HepG2 (cell line): ENCODE results near the gene SALL4. TPM values are rescaled to one million over a fixed set of nuclear protein-coding genes. Genes with fewer than 3 reads are reported as not detected.

Source experiments
- AHR ChIP-seq: IDR thresholded peaks from 2 replicates; pipeline ENCODE4 v1.6.1; 2018; ENCODE audit warnings: missing genetic modification reagents, missing compliant biosample characterization
- AKAP8 ChIP-seq: sonication (generic); formaldehyde crosslinking; IDR thresholded peaks from 2 replicates; pipeline ENCODE4 v1.5.1; 2020; ENCODE audit warnings: mild to moderate bottlenecking, missing genetic modification reagents
- BHLHE40 ChIP-seq: IDR thresholded peaks from 2 replicates; pipeline ENCODE4 v1.6.1; 2011; ENCODE audit warnings: low read length, improper control_type of control experiment
- DPF2 ChIP-seq: sonication (generic); formaldehyde crosslinking; IDR thresholded peaks from 2 replicates; pipeline ENCODE4 v1.4.0; 2020; ENCODE audit warnings: mild to moderate bottlenecking, low read depth, missing genetic modification reagents, borderline replicate concordance
- EHMT2 ChIP-seq: fragments of 200-600 bp; sonication (generic); IDR thresholded peaks from 2 replicates; pipeline ENCODE4 v1.7.0; 2017; ENCODE audit warnings: antibody characterized with exemption, low read depth, low read length, borderline replicate concordance
- ELF1 ChIP-seq: sonication (generic); formaldehyde crosslinking; IDR thresholded peaks from 2 replicates; pipeline ENCODE4 v1.4.0; 2020; ENCODE audit warnings: missing genetic modification reagents
- GABPB1 ChIP-seq: IDR thresholded peaks from 2 replicates; pipeline ENCODE4 v1.6.1; 2016; ENCODE audit warnings: mild to moderate bottlenecking, missing genetic modification reagents, moderate library complexity, missing compliant biosample characterization
- GATAD2A ChIP-seq: IDR thresholded peaks from 2 replicates; pipeline ENCODE4 v1.6.1; 2016
- HCFC1 ChIP-seq: fragments of 150-350 bp; IDR thresholded peaks from 2 replicates; pipeline ENCODE4 v1.6.1; 2014; ENCODE audit warnings: low read depth, low read length
- HOXA5 ChIP-seq: sonication (generic); formaldehyde crosslinking; IDR thresholded peaks from 2 replicates; pipeline ENCODE4 v1.4.0; 2020; ENCODE audit warnings: missing genetic modification reagents
- KDM4B ChIP-seq: sonication (generic); formaldehyde crosslinking; IDR thresholded peaks from 2 replicates; pipeline ENCODE4 v1.4.0; 2020; ENCODE audit warnings: missing genetic modification reagents
- KDM5B ChIP-seq: sonication (generic); formaldehyde crosslinking; IDR thresholded peaks from 2 replicates; pipeline ENCODE4 v1.4.0; 2020; ENCODE audit warnings: missing genetic modification reagents, mild to moderate bottlenecking, borderline replicate concordance
- NCOR1 ChIP-seq: fragments of 200-600 bp; sonication (generic); IDR thresholded peaks from 2 replicates; pipeline ENCODE4 v1.7.0; 2017; ENCODE audit warnings: antibody characterized with exemption, low read length, borderline replicate concordance
- NFE2L1 ChIP-seq: sonication (generic); formaldehyde crosslinking; IDR thresholded peaks from 2 replicates; pipeline ENCODE4 v1.4.0; 2020; ENCODE audit warnings: missing genetic modification reagents, mild to moderate bottlenecking, borderline replicate concordance
- NFYC ChIP-seq: IDR thresholded peaks from 2 replicates; pipeline ENCODE4 v1.6.1; 2016; ENCODE audit warnings: missing genetic modification reagents, missing compliant biosample characterization
- NR1H2 ChIP-seq: sonication (generic); formaldehyde crosslinking; IDR thresholded peaks from 2 replicates; pipeline ENCODE4 v1.8.1; 2022; ENCODE audit warnings: low read depth, missing genetic modification reagents, borderline replicate concordance
- PHF8 ChIP-seq: sonication (generic); formaldehyde crosslinking; IDR thresholded peaks from 2 replicates; pipeline ENCODE4 v1.5.0; 2020; ENCODE audit warnings: missing genetic modification reagents
- SIN3B ChIP-seq: fragments of 150-350 bp; IDR thresholded peaks from 2 replicates; pipeline ENCODE4 v1.6.1; 2014; ENCODE audit warnings: low read length
- TBX2 ChIP-seq: sonication (generic); formaldehyde crosslinking; IDR thresholded peaks from 2 replicates; pipeline ENCODE4 v1.5.0; 2020; ENCODE audit warnings: missing genetic modification reagents, mild to moderate bottlenecking, borderline replicate concordance
- TMF1 ChIP-seq: sonication (generic); formaldehyde crosslinking; IDR thresholded peaks from 2 replicates; pipeline ENCODE4 v1.8.1; 2022; ENCODE audit warnings: low read depth, missing genetic modification reagents
- TSC22D2 ChIP-seq: sonication (generic); formaldehyde crosslinking; IDR thresholded peaks from 2 replicates; pipeline ENCODE4 v1.5.1; 2020; ENCODE audit warnings: missing genetic modification reagents, mild to moderate bottlenecking, borderline replicate concordance
- ZBTB46 ChIP-seq: sonication (generic); formaldehyde crosslinking; IDR thresholded peaks from 2 replicates; pipeline ENCODE4 v1.4.0; 2020; ENCODE audit warnings: mild to moderate bottlenecking, missing genetic modification reagents, borderline replicate concordance
- ZFP41 ChIP-seq: sonication (generic); formaldehyde crosslinking; IDR thresholded peaks from 2 replicates; pipeline ENCODE4 v1.4.0; 2020; ENCODE audit warnings: mild to moderate bottlenecking, missing genetic modification reagents, borderline replicate concordance
- ZNF124 ChIP-seq: sonication (generic); formaldehyde crosslinking; IDR thresholded peaks from 2 replicates; pipeline ENCODE4 v1.4.0; 2020; ENCODE audit warnings: missing genetic modification reagents
- ZNF225 ChIP-seq: sonication (generic); formaldehyde crosslinking; IDR thresholded peaks from 2 replicates; pipeline ENCODE4 v1.4.0; 2020; ENCODE audit warnings: mild to moderate bottlenecking, missing genetic modification reagents
- ZNF337 ChIP-seq: sonication (generic); formaldehyde crosslinking; IDR thresholded peaks from 2 replicates; pipeline ENCODE4 v1.5.1; 2020; ENCODE audit warnings: missing genetic modification reagents, low read depth, mild to moderate bottlenecking, borderline replicate concordance
- ZNF549 ChIP-seq: sonication (generic); formaldehyde crosslinking; IDR thresholded peaks from 2 replicates; pipeline ENCODE4 v1.5.0; 2020; ENCODE audit warnings: missing genetic modification reagents
- polyA plus RNA-seq, 8 experiments: library from polyadenylated mRNA; depleted of rRNA in 3 of 8; stranded (reverse) in 7 of 8; unstranded in 1 of 8; fragments of >200 nt; fragmentation: Illumina TruSeq in 4 of 8; extraction: Trizol in 4 of 8; gene quantifications; 2 replicates each; pipeline versions ENCODE4 v1.2.1 to v1.2.3, GENCODE V29; 2011 to 2016; ENCODE audit warnings: low read depth in 4 of 8, missing spikeins in 1 of 8, mixed read lengths in 1 of 8; ENCODE audit not compliant: insufficient read depth in 1 of 8
- total RNA-seq, 5 experiments: library from RNA; depleted of rRNA; stranded (reverse); fragments of >200 nt; fragmentation: Illumina TruSeq; extraction: Trizol; gene quantifications; 2 replicates each; pipeline ENCODE4 v1.2.3, GENCODE V29; 2016; ENCODE audit warnings: low read depth in 1 of 5
- TF ChIP-seq, protein P1 (sequence below): sonication (generic); formaldehyde crosslinking; IDR thresholded peaks from 2 replicates; pipeline ENCODE4 v1.5.1; 2020; ENCODE audit warnings: missing genetic modification reagents, mild to moderate bottlenecking, borderline replicate concordance
- TF ChIP-seq, protein P2 (sequence below): sonication (generic); formaldehyde crosslinking; IDR thresholded peaks from 2 replicates; pipeline ENCODE4 v1.4.0; 2020; ENCODE audit warnings: missing genetic modification reagents, borderline replicate concordance

SALL4 gene
- total and polyA plus RNA-seq, 2 of the 13 experiments (the other 11 are each of a cell fraction or from before 2014, with no cell fraction given), result 0.33 to 1.8 TPM

DNA sequence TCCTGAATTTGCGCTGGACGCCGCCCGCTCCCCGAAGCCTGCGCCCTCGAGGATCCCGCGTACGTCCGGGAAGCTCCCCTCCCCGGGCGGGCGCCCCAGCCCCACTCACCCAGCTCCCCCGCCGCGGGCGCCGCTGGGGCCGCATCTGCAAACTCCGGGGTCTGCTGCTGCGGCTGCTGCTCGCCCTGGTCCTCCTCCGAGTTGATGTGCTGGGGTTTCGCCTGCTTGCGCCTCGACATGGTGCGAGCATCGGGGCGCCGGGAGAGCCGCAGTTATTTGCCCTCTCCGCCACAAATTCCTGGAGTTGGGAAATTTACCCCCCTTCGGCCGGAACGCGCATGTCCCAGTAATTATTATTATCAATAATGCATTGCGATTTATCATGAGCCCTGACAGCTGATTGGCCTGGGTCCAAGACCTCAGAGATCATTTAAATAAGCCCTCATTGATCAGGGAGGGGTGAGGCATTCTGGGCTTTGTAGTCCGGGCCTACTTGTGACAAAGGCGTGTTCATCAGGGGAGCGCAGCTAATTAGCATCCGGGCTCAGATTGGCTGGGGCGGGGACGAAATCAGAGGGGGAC, at the start of gene SALL4 (continued):
- TF ChIP-seq ZNF337 (CRISPR knock-in tag) (no peak), GATAD2A (peak; percentile 23; the same call in 1 of the 2 replicates), ZNF225 (CRISPR knock-in tag) (no peak), KDM5B (CRISPR knock-in tag) (0 out of 2 replicates have a peak, but pooled peaks have one; percentile 6), GABPB1 (CRISPR knock-in tag) (peak; percentile 11; the same call in 1 of the 2 replicates), NFE2L1 (CRISPR knock-in tag) (no peak), DPF2 (CRISPR knock-in tag) (no peak), BHLHE40 (no peak), NCOR1 (no peak), ZFP41 (CRISPR knock-in tag) (no peak), EHMT2 (no peak), HCFC1 (peak; percentile 23; the same call in 1 of the 2 replicates), AHR (no peak), KDM4B (CRISPR knock-in tag) (no peak), TBX2 (no peak; the same call in 1 of the 2 replicates), ELF1 (CRISPR knock-in tag) (no peak), NFYC (0 out of 2 replicates have a peak, but pooled peaks have one; percentile 22), ZBTB46 (CRISPR knock-in tag) (no peak), HOXA5 (CRISPR knock-in tag) (peak; percentile 72; the same call in 1 of the 2 replicates), PHF8 (CRISPR knock-in tag) (no peak), TSC22D2 (no peak), ZNF124 (CRISPR knock-in tag) (no peak), SIN3B (no peak), NR1H2 (CRISPR knock-in tag) (no peak), TMF1 (CRISPR knock-in tag) (no peak), ZNF549 (CRISPR knock-in tag) (no peak), AKAP8 (CRISPR knock-in tag) (no peak)
- TF ChIP-seq, protein P1, sequence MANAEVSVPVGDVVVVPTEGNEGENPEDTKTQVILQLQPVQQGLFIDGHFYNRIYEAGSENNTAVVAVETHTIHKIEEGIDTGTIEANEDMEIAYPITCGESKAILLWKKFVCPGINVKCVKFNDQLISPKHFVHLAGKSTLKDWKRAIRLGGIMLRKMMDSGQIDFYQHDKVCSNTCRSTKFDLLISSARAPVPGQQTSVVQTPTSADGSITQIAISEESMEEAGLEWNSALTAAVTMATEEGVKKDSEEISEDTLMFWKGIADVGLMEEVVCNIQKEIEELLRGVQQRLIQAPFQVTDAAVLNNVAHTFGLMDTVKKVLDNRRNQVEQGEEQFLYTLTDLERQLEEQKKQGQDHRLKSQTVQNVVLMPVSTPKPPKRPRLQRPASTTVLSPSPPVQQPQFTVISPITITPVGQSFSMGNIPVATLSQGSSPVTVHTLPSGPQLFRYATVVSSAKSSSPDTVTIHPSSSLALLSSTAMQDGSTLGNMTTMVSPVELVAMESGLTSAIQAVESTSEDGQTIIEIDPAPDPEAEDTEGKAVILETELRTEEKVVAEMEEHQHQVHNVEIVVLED (CRISPR knock-in tag), result 0 out of 2 replicates have a peak, but pooled peaks have one; percentile 39
- TF ChIP-seq, protein P2, sequence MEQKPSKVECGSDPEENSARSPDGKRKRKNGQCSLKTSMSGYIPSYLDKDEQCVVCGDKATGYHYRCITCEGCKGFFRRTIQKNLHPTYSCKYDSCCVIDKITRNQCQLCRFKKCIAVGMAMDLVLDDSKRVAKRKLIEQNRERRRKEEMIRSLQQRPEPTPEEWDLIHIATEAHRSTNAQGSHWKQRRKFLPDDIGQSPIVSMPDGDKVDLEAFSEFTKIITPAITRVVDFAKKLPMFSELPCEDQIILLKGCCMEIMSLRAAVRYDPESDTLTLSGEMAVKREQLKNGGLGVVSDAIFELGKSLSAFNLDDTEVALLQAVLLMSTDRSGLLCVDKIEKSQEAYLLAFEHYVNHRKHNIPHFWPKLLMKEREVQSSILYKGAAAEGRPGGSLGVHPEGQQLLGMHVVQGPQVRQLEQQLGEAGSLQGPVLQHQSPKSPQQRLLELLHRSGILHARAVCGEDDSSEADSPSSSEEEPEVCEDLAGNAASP (CRISPR knock-in tag), result no peak
